ENCODE measurements around the gene RPS21. TPM values are rescaled to one million over a fixed set of nuclear protein-coding genes. Genes with fewer than 3 reads are reported as not detected.
"Not testable (repeated sequence)": the region's sequence is repeated elsewhere in the genome, so short reads cannot be mapped to it uniquely, and the experiment has no call there.

RPS21 gene
- total RNA-seq, 1 donor from 2014 or later = 661 TPM

GRCh38 chr20:62425281-62426058 is 38.6 kb downstream of the RPS21 start:
- H3K27ac ChIP-seq (replicated peaks) = no peak overlapping the region
- intact Hi-C loops (cut with micrococcal nuclease) = no loop called here
- no peaks in the 10 kb centered on the region for H3K36me3 ChIP-seq
- H3K27me3 ChIP-seq (ENCODE audit: low read depth) = peaks cover 62% of the 10 kb centered on the region
- no peak for DNase-seq
- no peaks in the 10 kb centered on the region for H3K9me3 ChIP-seq (replicated peaks)
- no peaks in the 10 kb centered on the region for H3K4me1 ChIP-seq
- TF ChIP-seq CTCF (IDR thresholded peaks at IDR 0.05; ENCODE audit: borderline replicate concordance) = no peak
- no peak overlapping the region for H3K4me3 ChIP-seq

- intact Hi-C loops (cut with micrococcal nuclease); H3K4me3 ChIP-seq; DNase-seq; H3K4me1 ChIP-seq; H3K36me3 ChIP-seq; H3K9me3 ChIP-seq (replicated peaks); H3K27ac ChIP-seq (replicated peaks): not testable (repeated sequence)
- H3K27me3 ChIP-seq (ENCODE audit: low read depth) = peaks cover 65% of the 10 kb centered on the region
Observed at GRCh38 chr20:62426059-62426348, 39.1 kb downstream of the RPS21 start.

GRCh38 chr20:62426699-62427131 is 39.8 kb downstream of the RPS21 start:
- no peak overlapping the region for H3K27ac ChIP-seq (replicated peaks)
- TF ChIP-seq CTCF (IDR thresholded peaks at IDR 0.05; ENCODE audit: borderline replicate concordance) = no peak
- H3K27me3 ChIP-seq (ENCODE audit: low read depth) = peaks cover 65% of the 10 kb centered on the region
- intact Hi-C loops (cut with micrococcal nuclease) = no loop called here
- no peaks in the 10 kb centered on the region for H3K36me3 ChIP-seq
- DNase-seq = no peak
- no peak overlapping the region for H3K4me3 ChIP-seq
- no peaks in the 10 kb centered on the region for H3K9me3 ChIP-seq (replicated peaks)
- no peaks in the 10 kb centered on the region for H3K4me1 ChIP-seq

- H3K27ac ChIP-seq (replicated peaks) = no peak within 1 kb of the TSS
- intact Hi-C loops (cut with micrococcal nuclease) = no loop called here
- peaks cover 66% of the 10 kb centered on the region for H3K27me3 ChIP-seq (ENCODE audit: low read depth)
- H3K9me3 ChIP-seq (replicated peaks) = no peaks in the 10 kb centered on the region
- H3K36me3 ChIP-seq = no peaks in the 10 kb centered on the region
- TF ChIP-seq CTCF (IDR thresholded peaks at IDR 0.05; ENCODE audit: borderline replicate concordance) = no peak
- no peak within 1 kb of the TSS for H3K4me3 ChIP-seq
- no peak for DNase-seq
- no peaks in the 10 kb centered on the region for H3K4me1 ChIP-seq
Observed at GRCh38 chr20:62427172-62428001, 40.5 kb downstream of the RPS21 start, which contains the start of gene RBBP8NL. Gene RBBP8NL, minus strand, starts transcription at chr20:62427539. Its CDS starts 7,892 bp downstream, at chr20:62419647.

DNA sequence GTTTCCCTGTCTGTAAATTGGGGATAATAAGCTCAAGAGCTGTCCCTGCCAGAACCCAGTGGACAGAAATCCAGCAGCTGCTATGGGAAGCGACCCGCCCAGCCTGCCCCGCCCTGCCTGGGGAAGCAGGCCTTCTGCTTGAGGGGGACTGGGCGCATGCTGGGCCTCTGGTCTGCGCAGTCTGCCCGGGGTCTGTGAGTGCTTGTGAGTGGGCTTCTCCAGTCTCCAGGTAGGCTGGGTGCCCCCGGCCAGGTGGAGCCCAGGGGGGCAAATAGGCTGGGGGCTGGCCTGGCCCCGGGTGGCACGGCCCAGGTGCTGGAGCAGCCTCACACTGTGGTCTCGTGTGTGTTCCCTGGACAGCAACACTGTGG is 41.1 kb downstream of the RPS21 start:
- DNase-seq = no peak
- no peak overlapping the region for H3K4me3 ChIP-seq
- no peaks in the 10 kb centered on the region for H3K9me3 ChIP-seq (replicated peaks)
- no peak for TF ChIP-seq CTCF (IDR thresholded peaks at IDR 0.05; ENCODE audit: borderline replicate concordance)
- H3K27ac ChIP-seq (replicated peaks) = no peak overlapping the region
- no peaks in the 10 kb centered on the region for H3K36me3 ChIP-seq
- intact Hi-C loops (cut with micrococcal nuclease) = no loop called here
- peaks cover 68% of the 10 kb centered on the region for H3K27me3 ChIP-seq (ENCODE audit: low read depth)
- no peaks in the 10 kb centered on the region for H3K4me1 ChIP-seq
